Left lung (tissue), 10 donors: Measurements from ENCODE around the gene OR6K6. TPM values are rescaled to one million over a fixed set of nuclear protein-coding genes. Genes with fewer than 3 reads are reported as not detected.

ENCODE experiments used
- ATAC-seq: fragments of 200-7000 bp; cut with Tn5 transposase; one replicate; pipeline ENCODE4 v1.9.1; 2020; ENCODE audit warnings: moderate library complexity
- DNase-seq, 4 donors: peaks; one replicate each; pipeline ENCODE4 v3.0.0-alpha.2; 2013 to 2020
- H3K27ac ChIP-seq, 2 donors: fragments of 200-600 bp; sonication (generic) in 1 of 2; one replicate each; pipeline versions ENCODE4 v1.5.0 to v1.8.0; 2020 to 2021
- H3K27me3 ChIP-seq, 2 donors: fragments of 200-600 bp; sonication (generic) in 1 of 2; one replicate each; pipeline versions ENCODE4 v1.5.0 to v1.8.0; 2020 to 2021
- H3K36me3 ChIP-seq, 2 donors: fragments of 200-600 bp; sonication (generic) in 1 of 2; one replicate each; pipeline versions ENCODE4 v1.5.0 to v1.8.0; 2020 to 2021
- H3K4me1 ChIP-seq, 2 donors: fragments of 200-600 bp; one replicate each; pipeline ENCODE4 v1.8.0; 2021
- H3K4me3 ChIP-seq, 2 donors: fragments of 200-600 bp; sonication (generic) in 1 of 2; one replicate each; pipeline versions ENCODE4 v1.5.0 to v1.8.0; 2020 to 2021; ENCODE audit warnings: mild to moderate bottlenecking in 1 of 2
- H3K9me3 ChIP-seq, 2 donors: fragments of 200-600 bp; sonication (generic) in 1 of 2; one replicate each; pipeline versions ENCODE4 v1.5.0 to v1.8.0; 2020 to 2021
- CTCF ChIP-seq, 2 donors: fragments of 200-600 bp; sonication (generic) in 1 of 2; IDR thresholded peaks; one replicate each; pipeline versions ENCODE4 v1.5.0 to v1.8.0; 2021; ENCODE audit warnings: antibody characterized with exemption in 2 of 2
- intact Hi-C, 2 donors: fragments of 100-400 bp; cut with DNase I; formaldehyde crosslinking; loops; one replicate each; pipeline versions ENCODE4 v1.11.2 to v1.14.2; 2022
- polyA plus RNA-seq, 6 donors: library from polyadenylated mRNA; unstranded; fragments of 120-200 nt; gene quantifications; one replicate each; pipeline ENCODE4 v1.2.1, GENCODE V29; 2013; ENCODE audit not compliant: insufficient read length in 6 of 6
- total RNA-seq, 2 donors: library from RNA; stranded (reverse); fragmentation: NEBNext Ultra II Directional; extraction: Animal tissue kit (Norgen Biotek cat#: 25700); gene quantifications; one replicate each; pipeline ENCODE4 v1.2.1, GENCODE V29; 2021
- donor health status: DM: no; HTN: yes; CAD: no.
- donor health status: DM: no; HTN: no; CAD: no.

Gene OR6K6
- total and polyA plus RNA-seq, 8 donors: not detected

- no peak for TF ChIP-seq CTCF (IDR thresholded peaks at IDR 0.05)
- H3K36me3 ChIP-seq: no peaks in the 10 kb centered on the region
- H3K4me1 ChIP-seq: peaks cover 0 to 35% of the 10 kb centered on the region in 2 donors
- no peak for DNase-seq
- no peak overlapping the region for H3K4me3 ChIP-seq
- ATAC-seq: no peak
- H3K27ac ChIP-seq: peak overlapping the region in 1 of 2 donors; percentile 85
- no peaks in the 10 kb centered on the region for H3K27me3 ChIP-seq
- intact Hi-C loops: no loop called here
- H3K9me3 ChIP-seq: no peaks in the 10 kb centered on the region
These were observed 45.2 kb downstream of the OR6K6 start for GRCh38 chr1:158799689-158800088.

- ATAC-seq (no peak), DNase-seq (no peak)
- no peak for TF ChIP-seq CTCF (IDR thresholded peaks at IDR 0.05)
- no peaks in the 10 kb centered on the region for H3K27me3 ChIP-seq
- peaks cover 0 to 35% of the 10 kb centered on the region in 2 donors for H3K4me1 ChIP-seq
- no peaks in the 10 kb centered on the region for H3K36me3 ChIP-seq
- no peaks in the 10 kb centered on the region for H3K9me3 ChIP-seq
- H3K4me3 ChIP-seq: no peak overlapping the region
- intact Hi-C loops: no loop called here
- peak overlapping the region in 1 of 2 donors; percentile 85 for H3K27ac ChIP-seq
These were observed 46.0 kb downstream of the OR6K6 start for GRCh38 chr1:158800526-158800925.

- TF ChIP-seq CTCF (IDR thresholded peaks at IDR 0.05): no peak
- Histone ChIP-seq H3K36me3 (no peaks in the 10 kb centered on the region), H3K27ac (peak overlapping the region in 1 of 2 donors; percentile 85), H3K27me3 (no peaks in the 10 kb centered on the region), H3K4me1 (peaks cover 0 to 35% of the 10 kb centered on the region in 2 donors), H3K4me3 (no peak overlapping the region), H3K9me3 (no peaks in the 10 kb centered on the region)
- DNase-seq (no peak), ATAC-seq (no peak)
- intact Hi-C loops: no loop called here
These were observed 46.9 kb downstream of the OR6K6 start for GRCh38 chr1:158801396-158801795.

GRCh38 chr1:158803678-158804077 is 49.2 kb downstream of the OR6K6 start:
- no peak for DNase-seq
- Histone ChIP-seq H3K9me3 (no peaks in the 10 kb centered on the region), H3K27ac (no peak overlapping the region), H3K4me1 (peaks cover 0 to 38% of the 10 kb centered on the region in 2 donors), H3K27me3 (no peaks in the 10 kb centered on the region), H3K36me3 (no peaks in the 10 kb centered on the region), H3K4me3 (no peak overlapping the region)
- no peak for TF ChIP-seq CTCF (IDR thresholded peaks at IDR 0.05)
- intact Hi-C loops: no loop called here
- no peak for ATAC-seq

Other genes with a start within 250 kb of the OR6K6 start
- not detected for gene OR6Y1, start 200.3 kb upstream of the OR6K6 start, total RNA-seq
- not detected for gene OR6Y1, start 200.3 kb upstream of the OR6K6 start, polyA plus RNA-seq
- gene OR6P1, start 184.1 kb upstream of the OR6K6 start, total RNA-seq: not detected
- gene OR6P1, start 184.1 kb upstream of the OR6K6 start, polyA plus RNA-seq: not detected
- not detected for gene OR10X1, start 174.8 kb upstream of the OR6K6 start, total RNA-seq
- not detected for gene OR10X1, start 174.8 kb upstream of the OR6K6 start, polyA plus RNA-seq
- gene OR10Z1, start 149.5 kb upstream of the OR6K6 start, total RNA-seq: not detected
- under 1 TPM; 0.17 to 0.38 (median 0.23) TPM for gene OR10Z1, start 149.5 kb upstream of the OR6K6 start, polyA plus RNA-seq
- gene SPTA1, start 68.0 kb upstream of the OR6K6 start, total RNA-seq: under 1 TPM; 0.06 to 0.45 TPM
- gene SPTA1, start 68.0 kb upstream of the OR6K6 start, polyA plus RNA-seq: 10 to 100 TPM in 2 of 6 donors, 1 to 10 TPM in 4; 8.3 to 13.3 (median 9.8) TPM
- not detected for gene OR6K2, start 54.1 kb upstream of the OR6K6 start, total RNA-seq
- not detected for gene OR6K2, start 54.1 kb upstream of the OR6K6 start, polyA plus RNA-seq
- under 1 TPM in 1 of 2 donors, not detected in 1; 0.21 TPM for gene OR6K3, start 34.0 kb upstream of the OR6K6 start, total RNA-seq
- under 1 TPM in 1 of 6 donors, not detected in 5; 0.10 TPM for gene OR6K3, start 34.0 kb upstream of the OR6K6 start, polyA plus RNA-seq
- under 1 TPM in 1 of 2 donors, not detected in 1; 0.26 TPM for gene OR6N1, start 17.5 kb downstream of the OR6K6 start, total RNA-seq
- gene OR6N1, start 17.5 kb downstream of the OR6K6 start, polyA plus RNA-seq: not detected
- gene OR6N2, start 26.5 kb downstream of the OR6K6 start, total RNA-seq: under 1 TPM in 1 of 2 donors, not detected in 1; 0.08 TPM
- not detected for gene OR6N2, start 26.5 kb downstream of the OR6K6 start, polyA plus RNA-seq
- gene MNDA, start 76.6 kb downstream of the OR6K6 start, total RNA-seq: 10 to 100 TPM; 21.9 to 82.3 TPM
- 1 to 10 TPM; 5.1 to 7.4 (median 6.1) TPM for gene MNDA, start 76.6 kb downstream of the OR6K6 start, polyA plus RNA-seq
- 1 to 10 TPM; 2.5 to 3.5 TPM for gene PYHIN1, start 176.8 kb downstream of the OR6K6 start, total RNA-seq
- gene PYHIN1, start 176.8 kb downstream of the OR6K6 start, polyA plus RNA-seq: 1 to 10 TPM in 3 of 6 donors, under 1 TPM in 3; 0.53 to 1.5 (median 1.1) TPM